Measurements from ENCODE around the gene ETV6.
"Not testable (repeated sequence)": the region's sequence is repeated elsewhere in the genome, so short reads cannot be mapped to it uniquely, and the experiment has no call there.

Gene ETV6

GRCh38 chr12:11672256-11673191, 23.1 kb downstream of the ETV6 start:
- no peak for FAIRE-seq

- no peak for FAIRE-seq
Measured at GRCh38 chr12:11673666-11674461, 24.4 kb downstream of the ETV6 start.

GRCh38 chr12:11674894-11675390, 25.5 kb downstream of the ETV6 start:
- no peak for FAIRE-seq

- FAIRE-seq: no peak
Measured at GRCh38 chr12:11676052-11676451, 26.6 kb downstream of the ETV6 start.

- no peak for FAIRE-seq
Measured at GRCh38 chr12:11677093-11677492, 27.6 kb downstream of the ETV6 start.

- no peak for FAIRE-seq
Measured at GRCh38 chr12:11677752-11678151, 28.3 kb downstream of the ETV6 start.

- no peak for FAIRE-seq
Measured at GRCh38 chr12:11678781-11679180, 29.3 kb downstream of the ETV6 start.

GRCh38 chr12:11681207-11681606, 31.7 kb downstream of the ETV6 start:
- no peak for FAIRE-seq

- FAIRE-seq: not testable (repeated sequence)
Measured at GRCh38 chr12:11681695-11682094, 32.2 kb downstream of the ETV6 start.

GRCh38 chr12:11684393-11684792, 34.9 kb downstream of the ETV6 start:
- no peak for FAIRE-seq

- FAIRE-seq: no peak
Measured at GRCh38 chr12:11684811-11685210, 35.3 kb downstream of the ETV6 start.

GRCh38 chr12:11685316-11685715, 35.8 kb downstream of the ETV6 start:
- no peak for FAIRE-seq

GRCh38 chr12:11685716-11686115, 36.2 kb downstream of the ETV6 start:
- FAIRE-seq: no peak

- FAIRE-seq: no peak
Measured at GRCh38 chr12:11686120-11686519, 36.6 kb downstream of the ETV6 start.

- FAIRE-seq: no peak
Measured at GRCh38 chr12:11687528-11687927, 38.1 kb downstream of the ETV6 start.

- no peak for FAIRE-seq
Measured at GRCh38 chr12:11688379-11688778, 38.9 kb downstream of the ETV6 start.

GRCh38 chr12:11688831-11689230, 39.4 kb downstream of the ETV6 start:
- no peak for FAIRE-seq

GRCh38 chr12:11689591-11690186, 40.2 kb downstream of the ETV6 start:
- FAIRE-seq: no peak

GRCh38 chr12:11693067-11693466, 43.6 kb downstream of the ETV6 start:
- FAIRE-seq: no peak

GRCh38 chr12:11693601-11694000, 44.1 kb downstream of the ETV6 start:
- FAIRE-seq: no peak

- no peak for FAIRE-seq
Measured at GRCh38 chr12:11694528-11694927, 45.1 kb downstream of the ETV6 start.

- FAIRE-seq: no peak
Measured at GRCh38 chr12:11695321-11695720, 45.8 kb downstream of the ETV6 start.

- no peak for FAIRE-seq
Measured at GRCh38 chr12:11696084-11696483, 46.6 kb downstream of the ETV6 start.

All from colon (tissue), 2 donors.